ENCODE results near the gene RPTN.
A peak's percentile ranks its signal among the peaks of the same experiment; 100 is the strongest.

Gene RPTN

DNA sequence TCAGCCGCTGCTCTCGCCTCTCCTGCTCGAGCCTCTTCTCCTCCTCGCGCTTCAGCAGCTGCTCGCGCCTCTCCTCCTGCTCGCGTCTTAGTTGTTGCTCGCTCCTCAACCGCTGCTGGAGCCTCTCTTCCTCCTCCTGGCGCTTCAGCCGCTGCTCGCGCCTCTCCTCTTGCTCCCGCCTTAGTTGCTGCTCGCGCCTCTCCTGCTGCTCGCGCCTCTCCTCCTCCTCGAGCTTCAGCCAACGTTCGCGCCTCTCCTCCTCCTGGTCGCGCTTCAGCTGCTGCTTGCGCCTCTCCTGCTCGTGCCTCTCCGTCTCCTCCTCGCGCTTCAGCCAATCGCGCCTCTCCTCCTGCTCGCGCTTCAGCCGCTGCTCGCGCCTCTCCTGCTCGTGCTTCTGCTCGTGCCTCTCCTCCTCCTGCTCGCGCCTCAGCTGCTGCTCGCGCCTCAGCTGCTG is 47.5 kb downstream of the RPTN start:
- no peak for ATAC-seq
- no peak for DNase-seq

DNA sequence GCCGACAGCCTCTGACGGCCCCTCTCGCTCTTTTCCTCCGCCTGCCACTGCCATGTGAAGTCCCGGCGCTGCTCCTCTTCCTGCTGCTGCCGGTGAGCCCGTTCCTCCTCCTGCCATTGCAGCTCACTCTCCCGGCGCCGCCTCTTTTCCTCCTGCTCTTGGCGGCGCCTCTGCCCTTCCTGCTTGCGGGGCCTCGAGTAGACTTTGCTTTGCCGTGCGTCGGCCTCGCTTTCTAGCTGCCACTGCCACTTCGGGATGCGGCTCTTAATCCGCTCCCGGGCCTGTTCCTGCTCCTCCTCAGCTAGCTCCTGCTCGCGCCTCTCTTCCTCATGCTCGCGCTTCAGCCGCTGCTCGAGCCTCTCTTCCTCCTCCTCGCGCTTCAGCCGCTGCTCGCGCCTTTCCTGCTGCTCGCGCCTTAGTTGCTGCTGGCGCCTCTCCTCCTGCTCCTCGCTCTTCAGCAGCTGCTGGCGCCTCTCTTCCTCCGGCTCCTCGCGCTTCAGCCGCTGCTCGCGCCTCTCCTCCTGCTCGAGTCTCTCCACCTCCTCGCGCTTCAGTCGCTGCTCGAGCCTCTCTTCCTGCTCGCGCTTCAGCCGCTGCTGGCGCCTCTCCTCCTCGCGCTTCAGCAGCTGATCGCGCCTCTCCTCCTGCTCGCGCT is 48.0 kb downstream of the RPTN start:
- peak; percentile 56 for ATAC-seq
- peak; percentile 40 for DNase-seq

DNA sequence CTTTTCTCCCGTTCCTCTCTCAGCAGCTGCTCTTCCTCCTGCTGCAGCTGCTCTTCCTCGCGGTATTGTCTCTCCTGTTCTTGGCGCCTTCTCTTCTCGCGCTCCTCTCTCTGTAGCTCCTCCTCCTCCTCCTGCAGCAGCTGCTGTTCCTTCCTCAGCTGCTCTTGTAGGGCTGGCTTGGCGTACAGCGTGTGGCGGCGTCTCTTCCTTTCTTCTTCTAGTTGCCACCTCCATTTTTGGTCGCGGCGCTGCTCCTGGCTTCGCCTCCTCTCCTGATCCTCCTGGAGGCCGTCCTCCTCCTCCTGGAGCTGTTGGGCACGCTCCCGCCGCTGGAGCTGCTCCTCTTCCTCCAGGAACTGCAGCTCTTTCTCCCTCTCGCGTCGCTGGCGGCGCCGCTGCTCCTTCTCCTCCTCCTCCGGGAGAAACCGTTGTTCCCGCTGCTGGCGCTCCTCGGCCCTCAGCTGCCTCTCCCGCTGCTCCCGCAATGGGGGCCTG is 48.6 kb downstream of the RPTN start:
- no peak for DNase-seq

DNA sequence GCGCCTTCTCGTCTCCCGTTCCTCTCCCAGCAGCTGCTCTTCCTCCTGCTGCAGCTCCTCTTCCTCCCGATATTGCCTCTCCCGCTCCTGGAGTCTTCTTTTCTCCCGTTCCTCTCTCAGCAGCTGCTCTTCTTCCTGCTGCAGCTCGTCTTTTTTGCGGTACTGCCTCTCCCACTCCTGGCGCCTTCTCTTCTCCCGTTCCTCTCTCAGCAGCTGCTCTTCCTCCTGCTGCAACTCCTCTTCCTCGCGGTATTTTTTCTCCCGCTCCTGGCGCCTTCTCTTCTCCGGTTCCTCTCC is 49.1 kb downstream of the RPTN start:
- no peak for DNase-seq
- no peak for ATAC-seq

More for the DNA sequence above, 48.6 kb downstream of the RPTN start:
- ATAC-seq = peak; percentile 66

DNA sequence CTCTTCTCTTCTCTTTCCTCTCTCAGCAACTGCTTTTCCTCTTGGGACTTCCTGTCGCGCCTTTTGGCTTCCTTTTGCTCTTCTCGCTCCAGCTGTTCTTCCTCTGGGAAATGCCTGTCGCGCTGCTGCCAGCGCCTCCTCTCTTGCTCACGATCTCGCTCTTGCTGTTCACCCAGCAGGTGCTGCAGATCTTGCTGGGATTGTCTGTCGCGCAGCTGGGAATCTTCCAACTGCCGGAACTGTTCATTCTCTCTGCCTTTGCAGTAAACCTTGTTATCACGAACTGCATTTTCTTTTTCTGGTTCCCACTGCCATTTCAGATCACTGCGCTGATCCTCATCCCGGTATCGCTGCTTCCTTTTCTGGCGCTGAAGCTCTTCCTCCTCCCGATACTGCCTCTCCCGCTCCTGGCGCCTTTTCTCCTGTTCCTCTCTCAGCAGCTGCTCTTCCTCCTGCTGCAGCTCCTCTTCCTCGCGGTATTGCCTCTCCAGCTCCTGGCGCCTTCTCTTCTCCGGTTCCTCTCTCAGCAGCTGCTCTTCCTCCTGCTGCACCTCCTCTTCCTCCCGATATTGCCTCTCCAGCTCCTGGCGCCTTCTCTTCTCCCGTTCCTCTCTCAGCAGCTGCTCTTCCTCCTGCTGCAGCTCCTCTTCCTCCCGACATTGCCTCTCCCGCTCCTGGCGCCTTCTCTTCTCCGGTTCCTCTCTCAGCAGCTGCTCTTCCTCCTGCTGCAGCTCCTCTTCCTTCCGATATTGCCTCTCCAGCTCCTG is 49.6 kb downstream of the RPTN start:
- ATAC-seq = no peak
- DNase-seq = no peak

DNA sequence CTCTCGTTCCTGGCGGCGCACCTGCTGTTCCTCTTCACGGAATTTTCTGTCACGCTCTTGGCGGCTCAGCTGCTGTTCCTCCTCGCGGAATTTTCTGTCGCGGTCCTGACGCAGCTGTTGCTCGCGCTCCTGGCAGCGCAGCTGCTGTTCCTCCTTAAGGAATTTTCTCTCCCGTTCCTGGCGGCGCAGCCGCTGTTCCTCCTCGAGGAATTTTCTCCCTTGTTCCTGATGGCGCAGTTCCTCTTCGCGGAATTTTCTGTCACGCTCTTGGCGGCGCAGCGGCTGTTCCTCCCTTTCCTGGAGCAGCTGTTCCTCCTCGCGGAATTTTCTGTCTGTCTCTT is 50.2 kb downstream of the RPTN start:
- no peak for ATAC-seq

DNA sequence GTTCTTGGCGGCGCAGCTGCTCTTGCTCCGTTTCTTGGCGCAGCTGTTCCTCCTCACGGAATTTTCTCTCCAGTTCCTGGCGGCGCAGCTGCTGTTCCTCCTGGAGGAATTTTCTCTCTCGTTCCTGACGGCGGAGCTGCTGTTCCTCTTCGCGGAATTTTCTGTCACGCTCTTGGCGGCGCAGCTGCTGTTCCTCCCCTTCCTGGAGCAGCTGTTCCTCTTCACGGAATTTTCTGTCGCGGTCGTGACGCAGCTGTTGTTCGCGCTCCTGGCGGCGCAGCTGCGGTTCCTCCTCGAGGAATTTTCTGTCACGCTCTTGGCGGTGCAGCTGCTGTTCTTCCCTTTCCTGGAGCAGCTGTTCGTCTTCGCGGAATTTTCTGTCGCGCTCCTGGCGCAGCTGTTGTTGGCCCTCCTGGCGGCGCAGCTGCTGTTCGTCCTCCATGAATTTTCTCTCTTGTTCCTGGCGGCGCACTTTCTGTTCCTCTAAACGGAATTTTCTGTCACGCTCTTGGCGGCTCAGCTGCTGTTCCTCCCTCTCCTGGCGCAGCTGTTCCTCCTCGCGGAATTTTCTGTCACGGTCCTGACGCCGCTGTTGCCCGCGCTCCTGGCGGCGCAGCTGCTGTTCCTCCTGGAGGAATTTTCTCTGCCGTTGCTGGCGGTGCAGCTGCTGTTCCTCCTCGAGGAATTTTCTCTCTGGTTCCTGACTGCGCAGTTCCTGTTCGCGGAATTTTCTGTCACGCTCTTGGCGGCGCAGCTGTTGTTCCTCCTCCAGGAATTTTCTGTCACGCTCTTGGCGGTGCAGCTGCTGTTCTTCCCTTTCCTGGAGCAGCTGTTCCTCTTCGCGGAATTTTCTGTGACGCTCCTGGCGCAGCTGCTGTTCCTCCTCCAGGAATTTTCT is 50.8 kb downstream of the RPTN start:
- ATAC-seq = no peak
- no peak for DNase-seq

More for the DNA sequence above, 50.2 kb downstream of the RPTN start:
- no peak for DNase-seq

DNA sequence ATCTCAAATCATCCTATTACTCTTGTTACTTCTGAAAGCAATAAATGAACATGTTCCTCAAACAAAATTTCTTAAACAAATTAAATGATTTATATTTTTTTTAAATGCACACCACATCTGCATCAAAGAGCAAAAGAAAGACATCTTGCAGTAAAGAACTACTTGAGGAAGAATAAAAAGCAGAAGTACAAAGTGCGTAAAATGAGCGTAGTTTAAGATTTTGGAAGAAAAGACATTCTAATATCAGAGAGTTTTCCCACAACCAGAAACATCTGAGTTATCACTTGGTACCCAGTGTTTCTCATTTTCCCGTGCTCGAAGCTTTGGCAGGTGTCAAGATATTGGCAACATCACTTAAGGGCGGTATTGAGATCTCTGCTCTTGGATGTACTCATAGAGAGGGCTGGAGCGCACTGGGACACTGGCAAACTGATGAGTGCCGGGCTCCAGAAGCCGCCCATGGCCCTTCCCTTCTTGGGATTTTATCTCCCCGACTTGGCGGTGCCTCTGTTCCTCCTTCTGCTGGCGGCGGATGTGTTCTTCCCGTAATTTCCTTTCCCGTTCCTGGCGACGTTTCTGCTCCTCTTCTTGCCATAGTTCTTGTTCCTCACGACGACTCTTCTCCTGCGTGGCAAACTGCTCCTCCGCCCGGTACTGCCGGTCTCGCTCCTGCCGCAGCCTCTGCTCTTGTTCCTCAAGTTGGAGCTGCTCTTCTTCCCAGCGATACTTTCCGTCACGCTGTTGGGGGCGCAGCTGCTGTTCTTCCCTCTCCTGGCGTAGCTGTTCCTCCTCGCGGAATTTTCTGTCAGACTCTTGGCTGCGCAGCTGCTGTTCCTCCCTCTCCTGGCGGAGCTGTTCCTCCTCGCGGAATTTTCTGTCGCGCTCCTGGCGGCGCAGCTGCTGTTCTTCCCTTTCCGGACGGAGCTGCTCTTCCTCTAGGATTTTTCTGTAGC is 51.7 kb downstream of the RPTN start:
- no peak for DNase-seq
- no peak for ATAC-seq

DNA sequence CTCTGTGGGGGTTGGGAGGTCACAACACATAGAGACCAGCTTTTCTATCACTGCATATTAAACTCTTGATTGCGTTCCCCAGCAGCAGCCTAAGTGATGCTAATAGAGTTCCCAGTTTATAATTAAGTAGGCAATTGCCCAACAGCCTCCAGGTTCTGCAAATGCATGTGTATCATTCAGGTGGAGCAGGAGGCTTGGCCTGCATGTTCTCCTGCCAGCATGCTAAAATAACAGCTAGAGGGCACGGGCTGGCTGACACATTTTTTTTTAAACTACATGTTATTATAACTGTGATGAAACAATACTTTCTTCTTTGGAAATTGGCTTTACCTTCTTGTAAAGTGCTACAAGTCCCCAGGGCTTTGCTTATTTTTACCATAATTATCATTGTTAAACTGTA is 54.2 kb downstream of the RPTN start:
- ATAC-seq = no peak
- DNase-seq = no peak
